ENCODE measurements around the gene COMMD1.
"Not testable (repeated sequence)": the region's sequence is repeated elsewhere in the genome, so short reads cannot be mapped to it uniquely, and the experiment has no call there.

Gene COMMD1

GRCh38 chr2:61905372-61906185, at the start of gene COMMD1:
COMMD1 (plus strand) TSS chr2:61905674; CDS start chr2:61905679, 5 bp downstream.
- peak; percentile 76 to 80 for DNase-seq

DNA sequence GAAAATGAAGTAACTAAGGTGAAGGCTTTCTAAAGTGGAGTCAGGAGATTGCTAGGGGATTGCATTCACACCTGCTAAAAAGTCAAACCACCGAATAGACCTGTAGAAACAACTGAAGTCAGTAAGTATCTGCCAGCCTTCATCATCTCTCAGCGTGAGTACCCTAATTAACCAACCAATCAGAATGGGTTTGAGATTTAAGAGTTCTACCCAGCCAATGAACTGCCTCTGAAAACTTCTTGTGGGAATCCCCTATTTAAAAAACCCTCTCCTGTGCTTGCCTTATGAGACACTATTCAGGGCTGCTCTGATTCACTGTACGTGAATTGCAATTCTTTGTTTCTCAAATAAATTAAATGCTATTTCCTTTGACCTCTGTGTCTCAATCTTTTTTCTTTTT, 48.2 kb upstream of the COMMD1 start:
- no peak for DNase-seq

GRCh38 chr2:61862085-61862484, 43.4 kb upstream of the COMMD1 start:
- DNase-seq: no peak

DNA sequence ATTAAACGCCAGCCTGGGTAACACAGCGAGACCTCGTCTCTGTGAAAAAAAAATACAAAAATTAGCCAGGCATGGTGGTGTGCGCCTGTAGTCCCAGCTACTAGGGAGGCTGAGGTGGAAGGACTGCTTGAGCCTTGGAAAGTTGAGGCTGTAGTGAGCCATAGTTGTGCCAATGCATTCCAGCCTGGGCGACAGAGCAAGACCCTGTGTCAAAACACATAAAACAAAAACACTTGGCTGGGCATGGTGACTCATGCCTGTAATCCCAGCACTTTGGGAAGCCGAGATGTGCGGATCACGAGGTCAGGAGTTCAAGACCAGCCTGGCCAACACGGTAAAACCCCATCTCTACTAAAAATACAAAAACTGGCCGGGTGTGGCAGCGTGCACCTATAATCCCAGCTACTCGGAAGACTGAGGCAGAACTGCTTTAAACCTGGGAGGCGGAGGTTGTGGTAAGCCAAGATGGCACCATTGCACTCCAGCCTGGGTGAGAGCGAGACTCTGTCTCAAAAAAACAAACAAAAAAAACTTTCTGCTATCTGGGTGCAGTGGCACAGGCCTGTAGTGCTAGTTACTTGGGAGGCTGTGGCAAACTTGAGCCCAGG, 38.9 kb upstream of the COMMD1 start:
- not testable (repeated sequence) for DNase-seq

- DNase-seq: no peak
Observed at GRCh38 chr2:61876400-61876799, 29.1 kb upstream of the COMMD1 start.

DNA sequence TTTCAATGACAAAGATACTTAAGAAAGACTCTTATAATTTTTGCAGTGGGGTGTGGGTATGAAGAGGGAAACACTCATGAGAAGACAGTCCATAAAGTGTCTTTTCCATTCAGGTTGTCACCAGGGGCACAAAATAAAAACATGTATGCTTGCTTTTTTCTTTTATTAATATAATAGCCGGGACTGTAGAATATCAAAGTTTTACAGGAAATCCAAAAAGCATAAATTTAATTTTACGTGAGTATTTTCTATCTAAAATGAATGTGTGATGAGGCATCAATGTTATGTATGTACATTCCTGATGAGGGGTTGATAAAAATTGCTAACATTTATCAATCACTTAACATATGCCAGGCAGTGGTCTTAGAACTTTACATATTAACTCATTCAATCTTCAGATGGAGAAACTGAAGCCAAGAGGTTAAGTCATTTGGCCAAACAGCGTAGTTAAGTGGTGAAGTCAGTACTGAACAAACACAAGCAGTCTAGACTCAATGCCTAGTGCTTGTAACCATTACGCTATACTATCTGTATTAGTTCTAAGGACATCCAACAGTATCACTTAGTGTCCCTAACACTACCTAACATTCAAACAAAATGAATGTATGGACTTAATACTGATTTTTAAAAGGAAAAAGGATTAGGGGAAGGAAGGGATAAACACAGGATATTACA, 27.8 kb upstream of the COMMD1 start:
- DNase-seq: no peak

GRCh38 chr2:61878761-61879160, 26.7 kb upstream of the COMMD1 start:
- no peak for DNase-seq

DNA sequence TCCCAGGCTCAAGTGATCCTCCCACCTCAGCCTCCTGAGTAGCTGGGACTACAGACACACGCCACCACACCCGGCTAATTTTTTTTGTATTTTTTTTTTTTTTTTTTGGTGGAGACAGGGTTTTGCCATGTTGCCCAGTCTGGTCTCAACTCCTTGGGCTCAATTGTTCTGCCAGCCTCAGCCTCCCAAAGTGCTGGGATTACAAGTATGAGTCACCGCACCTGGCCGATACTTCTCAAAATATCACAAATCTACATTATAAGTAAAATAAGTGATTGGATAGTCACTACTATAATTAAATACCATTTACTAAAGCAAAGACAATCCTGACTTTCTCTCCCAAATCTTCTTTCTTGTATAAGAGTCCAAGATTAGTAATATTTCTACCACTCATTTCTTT, 26.1 kb upstream of the COMMD1 start:
- DNase-seq: not testable (repeated sequence)

- DNase-seq: no peak
Observed at GRCh38 chr2:61882850-61883249, 22.6 kb upstream of the COMMD1 start.

DNA sequence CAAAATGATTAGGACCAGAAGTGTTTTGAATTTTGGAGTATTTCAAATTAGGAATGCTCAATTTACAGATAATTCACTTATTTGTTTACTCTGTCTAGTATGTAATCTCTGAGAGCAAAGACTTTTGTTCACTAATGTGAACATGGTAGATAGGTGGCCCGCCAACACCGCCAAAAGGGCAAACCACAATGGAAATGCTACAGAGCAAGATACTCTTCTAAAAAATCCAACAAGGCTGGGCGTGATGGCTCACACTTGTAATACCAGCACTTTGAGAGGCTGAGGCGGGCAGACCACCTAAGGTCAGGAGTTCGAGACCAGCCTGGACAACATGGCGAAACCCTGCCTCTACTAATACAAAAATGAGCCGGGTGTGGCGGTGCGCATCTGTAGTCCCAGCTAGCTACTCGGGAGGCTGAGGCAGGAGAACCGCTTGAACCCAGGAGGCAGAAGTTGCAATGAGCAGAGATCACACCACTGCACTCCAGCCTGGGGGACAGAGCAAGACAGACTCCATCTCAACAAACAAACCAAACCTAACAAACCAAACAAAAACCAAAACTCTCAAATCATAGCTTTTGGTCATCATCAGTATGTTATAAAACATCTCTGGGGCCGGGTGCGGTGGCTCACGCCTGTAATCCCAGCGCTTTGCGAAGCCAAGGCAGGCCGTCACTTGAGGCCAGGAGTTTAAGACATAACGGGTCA, 19.4 kb upstream of the COMMD1 start:
- DNase-seq: no peak

GRCh38 chr2:61887717-61888266, 17.7 kb upstream of the COMMD1 start:
- DNase-seq: peak in 1 of 2 experiments; percentile 20

GRCh38 chr2:61888267-61889055, 17.0 kb upstream of the COMMD1 start, which contains the start of gene CCT4:
CCT4 (minus strand) TSS chr2:61888656; CDS start chr2:61888507, 149 bp downstream.
- DNase-seq: peak; percentile 84 to 91

DNA sequence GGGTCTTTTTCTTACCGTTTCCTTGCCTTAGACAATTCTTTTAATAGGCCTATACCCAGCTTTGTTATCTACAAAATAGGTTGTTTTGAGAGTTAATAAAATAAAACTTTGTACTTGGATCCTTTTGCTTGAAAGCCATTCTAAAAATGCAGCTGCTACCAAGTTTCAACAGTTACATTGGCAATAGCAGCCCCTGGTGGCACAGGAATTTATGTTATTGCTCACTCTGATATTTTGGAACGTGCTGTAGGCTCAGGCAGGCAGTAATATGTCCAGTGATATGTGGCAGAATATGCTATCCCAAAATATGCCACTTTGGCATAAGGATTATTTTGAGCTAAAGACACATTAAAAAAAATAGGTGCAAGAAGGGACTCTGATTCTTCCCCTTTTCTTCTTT, 6.7 kb upstream of the COMMD1 start:
- no peak for DNase-seq

- DNase-seq: no peak
Observed at GRCh38 chr2:61900281-61900680, 5.2 kb upstream of the COMMD1 start.

- DNase-seq: no peak
Observed at GRCh38 chr2:61906186-61906470, 654 bp downstream of the COMMD1 start.

DNA sequence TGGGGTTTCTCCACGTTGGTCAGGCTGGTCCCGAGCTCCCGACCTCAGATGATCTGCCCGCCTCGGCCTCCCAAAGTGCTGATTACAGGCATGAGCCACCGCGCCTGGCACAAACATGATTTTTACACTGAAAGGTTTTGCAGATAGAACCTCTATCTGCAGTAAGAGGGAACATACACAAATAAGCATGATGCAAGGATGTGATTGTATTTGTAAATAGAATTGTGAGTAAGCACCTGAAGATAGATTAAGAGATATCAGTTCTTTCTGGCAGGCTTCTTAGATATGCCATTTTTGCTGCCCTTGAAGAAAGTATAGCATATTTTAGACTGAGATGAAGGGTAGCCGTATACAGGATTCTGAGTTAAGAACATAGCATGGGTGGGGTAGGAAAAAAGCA, 3.6 kb downstream of the COMMD1 start:
- no peak for DNase-seq

- DNase-seq: no peak
Observed at GRCh38 chr2:61910603-61911002, 5.1 kb downstream of the COMMD1 start.

DNA sequence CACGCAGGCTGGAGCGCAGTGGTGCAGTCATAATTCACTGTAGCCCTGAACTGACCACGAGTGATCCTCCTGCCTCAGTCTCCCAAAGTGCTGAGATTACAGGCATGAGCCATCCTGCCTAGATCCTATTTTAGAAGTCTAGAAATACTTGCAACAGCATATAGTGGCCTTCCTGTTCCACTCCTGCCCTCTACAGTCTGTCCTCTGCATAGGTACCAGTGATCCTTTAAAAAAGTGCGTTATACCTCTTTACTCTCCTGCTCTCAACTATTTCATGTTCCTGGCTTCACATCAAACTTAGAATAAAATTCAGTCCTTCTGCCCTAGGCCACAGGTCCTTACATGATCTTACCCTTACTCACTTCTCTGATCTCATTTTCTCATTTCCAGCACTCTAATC, 6.0 kb downstream of the COMMD1 start:
- DNase-seq: no peak

- DNase-seq: not testable (repeated sequence)
Observed at GRCh38 chr2:61914794-61915193, 9.3 kb downstream of the COMMD1 start.

DNA sequence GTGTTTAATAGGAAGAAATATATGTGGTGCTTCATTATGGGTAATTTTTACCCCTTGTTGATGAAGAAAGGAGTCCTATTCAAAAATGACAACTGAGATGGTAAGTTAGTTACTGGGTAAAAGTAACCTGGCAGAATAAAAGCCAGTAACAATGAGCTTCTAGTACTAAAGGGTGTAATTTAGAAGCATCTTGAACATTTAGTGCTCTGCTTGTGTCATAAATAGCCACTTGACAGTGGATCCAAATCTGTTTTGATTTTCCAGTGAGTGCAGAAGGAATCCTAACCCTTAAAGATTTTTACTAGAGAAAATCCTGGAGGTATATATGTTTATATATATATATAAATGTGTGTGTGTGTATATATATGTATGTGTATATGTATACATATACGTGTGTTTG, 15.1 kb downstream of the COMMD1 start:
- DNase-seq: no peak

GRCh38 chr2:61922714-61923113, 17.2 kb downstream of the COMMD1 start:
- DNase-seq: no peak
